T-helper 1 cell treated with Interleukin-12 subunit alpha and Interleukin-12 subunit beta and Interleukin-4 antibody, amounts not matched to agents 30 ng/mL and 1 ng/mL, for 36 hours (primary cell): ENCODE data around the gene TMEM217. TPM values are rescaled to one million over a fixed set of nuclear protein-coding genes. Genes with fewer than 3 reads are reported as not detected.

Experiments used
- intact Hi-C: fragments of 100-400 bp; cut with micrococcal nuclease; formaldehyde crosslinking; loops from one replicate; pipeline ENCODE4 v1.15.1; 2024
- total RNA-seq: library from RNA; stranded (reverse); gene quantifications from 2 replicates; pipeline ENCODE4 v1.2.3, GENCODE V29; 2022

The TMEM217 gene
- total RNA-seq, 1 donor from 2014 or later = 8.0 TPM

GRCh38 chr6:37251211-37251780, 6.6 kb downstream of the TMEM217 start:
- intact Hi-C loops = no loop called here

- intact Hi-C loops = no loop called here
These were observed 13.3 kb downstream of the TMEM217 start for GRCh38 chr6:37244430-37245310.

- intact Hi-C loops = no loop called here
These were observed 14.1 kb downstream of the TMEM217 start for GRCh38 chr6:37243816-37244370.

GRCh38 chr6:37243131-37243815, 14.7 kb downstream of the TMEM217 start:
- intact Hi-C loops = no loop called here

- intact Hi-C loops = no loop called here
These were observed 15.4 kb downstream of the TMEM217 start for GRCh38 chr6:37242429-37243052.

GRCh38 chr6:37241775-37242428, 16.0 kb downstream of the TMEM217 start:
- intact Hi-C loops = no loop called here

- intact Hi-C loops = no loop called here
These were observed 16.8 kb downstream of the TMEM217 start for GRCh38 chr6:37241131-37241530.

GRCh38 chr6:37239950-37240713, 17.8 kb downstream of the TMEM217 start:
- intact Hi-C loops = loop anchor here (1.0 kb wide), 1 partner anchor 17 kb away; the partner anchor contains the start of gene TBC1D22B

- intact Hi-C loops = no loop called here
These were observed 18.4 kb downstream of the TMEM217 start for GRCh38 chr6:37239526-37239925.

- intact Hi-C loops = no loop called here
These were observed 19.6 kb downstream of the TMEM217 start for GRCh38 chr6:37238381-37238780.

GRCh38 chr6:37237789-37238188, 20.2 kb downstream of the TMEM217 start:
- intact Hi-C loops = no loop called here

- intact Hi-C loops = no loop called here
These were observed 21.0 kb downstream of the TMEM217 start for GRCh38 chr6:37236921-37237320.

GRCh38 chr6:37233541-37233940, 24.4 kb downstream of the TMEM217 start:
- intact Hi-C loops = no loop called here

- intact Hi-C loops = no loop called here
These were observed 25.4 kb downstream of the TMEM217 start for GRCh38 chr6:37232430-37233017.

GRCh38 chr6:37230104-37230503, 27.8 kb downstream of the TMEM217 start:
- intact Hi-C loops = no loop called here

- intact Hi-C loops = loop anchor here (10.0 kb wide), 1 partner anchor 469 kb away; the partner anchor contains the start of gene MDGA1
These were observed 32.4 kb downstream of the TMEM217 start for GRCh38 chr6:37225350-37226169.

- intact Hi-C loops = loop anchor here (1.0 to 10.0 kb wide), 6 partner anchors 34 to 472 kb away; partner anchors contain the start of genes MDGA1 and TBC1D22B
These were observed 35.0 kb downstream of the TMEM217 start for GRCh38 chr6:37222992-37223391.
